Dedifferentiated amniotic fluid mesenchymal stem cell (primary cell): ENCODE data around the gene C1QL2.

Source experiments
- DNase-seq: peaks from one replicate; pipeline ENCODE4 v3.0.0-alpha.2; 2016; ENCODE audit errors: extremely low spot score

C1QL2 gene

GRCh38 chr2:119179202-119179601 is 20.7 kb upstream of the C1QL2 start:
- DNase-seq, result peak; percentile 16

DNA sequence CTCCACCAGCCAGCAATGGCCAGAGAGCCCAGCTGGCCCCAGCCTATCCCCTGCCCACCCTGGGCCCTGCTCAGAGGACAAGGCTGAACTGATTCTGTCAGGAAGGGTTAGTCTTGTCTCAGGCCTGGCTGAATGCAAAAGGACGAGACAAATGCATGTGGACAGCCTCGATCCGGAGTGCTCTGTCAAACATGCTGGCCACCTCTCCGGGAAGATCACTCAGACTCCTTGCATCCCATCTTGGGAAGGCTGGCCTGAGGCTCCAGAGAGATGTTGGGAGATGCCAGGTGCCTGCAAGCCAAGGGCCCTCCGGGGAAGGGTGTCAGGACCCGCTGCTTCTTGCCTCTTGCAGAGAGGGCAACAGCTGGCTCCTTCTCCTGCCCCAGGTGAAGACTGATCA is 20.2 kb upstream of the C1QL2 start:
- no peak for DNase-seq

GRCh38 chr2:119177838-119178190 is 19.3 kb upstream of the C1QL2 start:
- no peak for DNase-seq

- no peak for DNase-seq
These were observed 18.8 kb upstream of the C1QL2 start for GRCh38 chr2:119177171-119177837.

GRCh38 chr2:119175517-119175916 is 17.0 kb upstream of the C1QL2 start:
- DNase-seq, result no peak

DNA sequence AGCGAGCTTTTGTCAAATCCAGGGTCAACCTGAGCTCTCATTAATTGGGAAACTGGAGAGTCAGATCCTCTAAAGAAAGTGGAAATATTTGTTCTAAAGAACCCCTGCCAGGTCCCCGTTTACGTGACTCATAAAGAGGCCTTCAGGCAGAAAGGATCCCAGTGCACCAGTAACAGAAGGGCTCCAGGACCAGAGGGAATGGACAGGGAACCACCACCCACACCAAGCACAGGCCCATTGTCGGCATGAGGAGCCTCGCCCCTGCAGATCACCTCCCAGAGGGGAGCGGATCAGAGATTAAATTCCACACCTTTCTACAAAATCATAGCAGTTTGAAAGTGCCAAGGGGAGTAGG is 16.4 kb upstream of the C1QL2 start:
- no peak for DNase-seq

GRCh38 chr2:119174216-119174992 is 15.9 kb upstream of the C1QL2 start:
- no peak for DNase-seq

DNA sequence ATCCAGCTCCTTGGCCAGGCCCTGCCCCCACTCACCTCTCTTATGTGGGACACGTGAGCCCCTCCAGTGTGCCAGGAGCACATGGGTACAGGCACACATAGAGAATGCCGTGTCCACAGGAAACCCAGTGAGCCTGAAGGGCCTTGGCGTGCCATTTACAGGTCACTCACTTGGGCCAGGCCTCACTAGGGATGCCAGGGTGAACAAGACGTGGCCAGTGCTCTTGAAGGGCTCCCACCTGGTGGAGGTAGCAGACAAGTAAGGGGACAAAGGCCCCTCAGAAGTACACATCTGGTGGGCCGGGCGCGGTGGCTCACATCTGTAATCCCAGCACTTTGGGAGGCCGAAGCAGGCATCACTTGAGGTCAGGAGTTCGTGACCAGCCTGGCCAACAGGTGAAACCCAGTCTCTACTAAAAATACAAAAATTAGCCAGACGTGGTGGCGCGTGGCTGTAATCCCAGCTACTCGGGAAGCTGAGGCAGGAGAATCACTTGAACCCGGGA is 15.1 kb upstream of the C1QL2 start:
- DNase-seq, result no peak

DNA sequence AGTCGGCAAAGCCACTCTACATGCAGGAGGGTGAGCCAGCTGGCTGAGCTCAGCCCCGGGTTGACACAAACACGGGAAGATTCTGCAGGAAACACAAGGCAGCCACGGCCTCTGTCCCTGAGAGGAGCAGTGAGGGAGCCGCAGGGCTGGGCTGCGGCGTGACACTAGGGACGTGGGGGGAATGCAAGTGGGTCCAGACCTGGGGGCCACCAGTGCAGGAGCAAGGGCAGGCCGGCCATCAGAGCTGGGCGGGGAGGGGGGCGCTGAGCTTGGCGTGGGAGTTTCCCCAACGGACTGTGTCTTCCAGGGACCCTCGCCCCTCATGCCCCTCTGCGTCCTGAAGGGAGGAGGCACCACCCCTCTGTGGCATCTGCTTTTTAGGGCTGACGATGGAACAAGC is 12.0 kb upstream of the C1QL2 start:
- no peak for DNase-seq

DNA sequence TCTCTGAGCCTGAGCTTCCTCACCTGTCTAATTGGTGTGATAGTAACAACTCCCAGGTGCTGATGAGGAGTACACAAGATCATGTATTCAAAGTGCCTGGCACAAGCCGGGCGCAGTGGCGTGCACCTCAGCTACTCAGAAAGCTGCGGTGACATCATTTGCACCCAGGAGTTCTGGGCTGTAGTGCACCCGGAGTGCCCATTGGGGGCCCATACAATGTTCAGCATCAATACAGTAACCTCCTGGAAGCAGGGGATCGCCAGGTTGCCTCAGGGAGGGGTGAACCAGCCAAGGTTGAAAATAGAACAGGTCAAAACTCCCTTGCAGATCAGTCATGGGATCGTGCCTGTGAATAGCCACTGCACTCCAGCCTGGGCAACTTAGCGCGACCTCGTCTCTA is 11.2 kb upstream of the C1QL2 start:
- DNase-seq, result no peak

GRCh38 chr2:119160361-119160990 is 1.9 kb upstream of the C1QL2 start:
- no peak for DNase-seq

- DNase-seq, result no peak
These were observed 570 bp downstream of the C1QL2 start for GRCh38 chr2:119157850-119158511.

DNA sequence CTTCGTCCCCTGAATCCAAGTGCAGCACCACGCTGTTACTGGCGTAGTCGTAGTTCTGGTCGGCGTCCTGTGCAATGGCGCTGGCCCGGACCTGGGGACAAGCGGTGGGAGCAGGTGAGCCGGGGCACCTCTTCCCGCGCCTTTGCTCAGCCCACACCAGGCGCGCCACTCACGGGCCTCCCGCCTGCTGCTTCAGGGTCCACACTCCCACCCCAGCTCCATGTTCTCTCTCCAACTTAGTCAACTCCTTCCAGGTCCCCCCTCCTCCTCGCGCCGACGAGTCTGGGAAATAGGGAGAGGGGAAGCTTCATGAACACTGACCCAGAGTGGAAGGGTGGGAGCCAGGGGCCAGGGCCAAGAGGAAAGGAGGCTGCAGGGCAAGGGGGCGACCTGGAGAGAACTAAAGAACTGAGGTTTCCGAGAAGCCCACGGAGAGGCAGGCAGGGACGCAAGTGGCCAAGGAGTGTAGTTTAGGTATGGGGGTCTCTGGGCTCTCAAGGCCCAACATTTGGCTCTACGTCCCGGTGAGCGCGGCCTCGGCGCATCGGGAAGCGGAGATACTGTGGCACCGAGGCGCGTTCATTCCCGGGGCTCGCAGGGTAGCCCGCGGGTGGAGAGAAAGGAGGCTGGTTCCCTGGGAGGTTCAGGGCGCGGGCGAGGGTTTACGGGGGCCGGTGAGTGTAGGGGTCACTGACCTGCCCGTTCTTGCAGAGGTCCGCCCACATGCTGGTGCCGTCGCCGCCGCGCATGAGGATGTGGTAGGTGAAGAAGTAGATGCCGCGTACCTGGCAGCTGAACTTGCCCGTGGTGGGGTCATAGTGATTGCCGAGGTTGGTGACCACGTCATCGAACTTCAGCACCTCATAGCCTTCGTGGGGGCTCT is 1.4 kb downstream of the C1QL2 start:
- no peak for DNase-seq

DNA sequence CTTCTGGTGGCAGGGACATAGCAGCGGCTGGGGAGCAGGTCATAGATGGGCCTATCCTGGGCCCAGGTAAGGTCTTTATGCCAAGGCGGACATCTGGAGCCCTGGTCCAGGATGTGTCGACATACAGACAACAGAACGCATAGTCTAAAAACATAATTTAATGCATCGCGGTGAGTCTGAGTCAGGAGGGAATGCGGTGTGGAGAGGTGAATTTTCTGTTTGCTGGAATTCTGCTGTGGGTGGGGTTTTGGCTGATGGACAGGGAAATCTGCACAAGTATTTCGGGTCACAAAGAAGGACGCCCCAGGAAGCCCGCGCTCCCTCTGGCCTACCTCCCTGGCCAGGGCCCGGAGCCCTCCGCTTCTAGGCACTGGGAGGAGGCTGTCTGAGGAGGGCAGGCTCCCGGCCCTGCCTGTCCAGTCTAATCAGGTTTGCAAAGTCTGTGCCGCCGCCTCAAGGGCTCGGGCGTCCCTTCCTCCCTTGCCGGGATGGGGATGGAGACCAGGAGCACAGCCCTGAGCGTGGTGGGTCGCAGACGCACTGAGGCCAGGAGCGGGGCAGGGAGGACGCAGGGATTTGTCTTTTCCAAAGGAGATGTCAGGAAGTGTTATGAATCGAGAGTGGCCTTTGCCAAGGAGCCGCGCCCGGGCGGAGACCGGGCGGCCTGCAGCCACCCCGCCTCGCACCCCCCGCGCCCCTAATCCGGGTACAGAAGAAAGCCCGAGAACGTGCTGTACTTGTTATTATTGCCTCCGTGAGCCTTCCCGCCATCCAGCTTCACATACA is 2.3 kb downstream of the C1QL2 start:
- DNase-seq, result no peak

GRCh38 chr2:119155633-119156032 is 2.9 kb downstream of the C1QL2 start:
- DNase-seq, result no peak

GRCh38 chr2:119154076-119154475 is 4.5 kb downstream of the C1QL2 start:
- DNase-seq, result no peak

DNA sequence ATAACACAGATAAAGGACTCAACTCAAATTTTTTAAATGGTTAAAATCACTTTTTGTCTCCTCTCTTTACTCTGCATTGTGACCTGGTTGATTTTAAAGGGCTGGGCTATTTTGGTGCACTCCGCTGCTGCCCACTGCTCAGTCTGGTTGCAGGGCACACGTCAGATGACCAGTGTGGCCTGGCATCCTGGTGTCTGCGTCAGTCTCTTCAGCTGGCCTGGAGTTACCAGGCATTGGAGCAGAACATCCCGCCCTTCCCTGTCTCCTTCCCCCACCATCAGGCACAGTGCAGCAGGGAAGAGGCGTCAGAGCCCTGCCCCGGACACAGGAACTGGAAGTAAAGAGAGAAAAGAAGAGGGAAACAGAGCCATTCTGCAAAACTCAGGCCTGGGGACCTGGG is 8.9 kb downstream of the C1QL2 start:
- no peak for DNase-seq

DNA sequence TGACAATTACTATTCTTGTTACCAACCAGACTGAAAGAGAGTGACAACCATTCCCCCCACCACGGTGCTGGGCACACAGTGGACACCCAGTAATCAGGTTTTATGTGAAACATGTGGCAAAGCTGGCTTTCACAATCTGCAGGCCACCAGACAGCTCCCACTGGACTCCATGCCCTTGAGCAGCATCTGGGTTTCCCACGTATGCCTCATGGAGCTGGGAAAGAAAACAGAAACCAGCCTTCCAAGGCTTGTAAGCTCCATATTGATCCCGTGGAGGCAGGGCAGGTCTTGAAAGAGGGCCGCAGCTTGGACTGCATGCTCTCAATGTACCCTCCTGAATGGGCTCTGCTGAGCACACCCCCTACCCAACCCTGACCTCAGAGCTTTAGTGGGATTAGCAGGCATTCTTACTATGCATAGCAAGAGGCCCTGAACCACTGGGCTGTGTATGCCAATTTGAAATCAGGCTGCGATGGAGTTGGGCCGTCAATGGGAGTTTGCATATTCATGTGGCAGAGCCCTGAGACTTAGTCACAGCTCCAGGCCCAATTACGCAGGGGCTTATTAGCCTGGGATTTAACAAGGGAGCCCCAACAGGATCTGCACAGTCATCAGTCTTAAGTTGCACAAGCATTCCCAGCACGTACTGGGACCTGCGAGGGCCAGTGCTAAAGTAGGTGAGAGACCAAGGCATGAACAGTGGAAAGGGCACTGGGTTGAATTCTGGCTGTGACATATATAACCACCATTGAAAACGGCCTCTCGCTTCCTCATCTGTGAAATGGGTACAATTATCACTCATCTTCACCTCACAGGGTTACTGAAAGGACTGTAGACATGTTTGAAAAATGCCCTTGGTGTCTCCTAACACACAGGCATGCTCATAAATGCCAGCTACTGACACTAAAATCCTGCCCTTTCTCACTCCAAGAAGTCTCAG is 10.5 kb downstream of the C1QL2 start:
- no peak for DNase-seq

DNA sequence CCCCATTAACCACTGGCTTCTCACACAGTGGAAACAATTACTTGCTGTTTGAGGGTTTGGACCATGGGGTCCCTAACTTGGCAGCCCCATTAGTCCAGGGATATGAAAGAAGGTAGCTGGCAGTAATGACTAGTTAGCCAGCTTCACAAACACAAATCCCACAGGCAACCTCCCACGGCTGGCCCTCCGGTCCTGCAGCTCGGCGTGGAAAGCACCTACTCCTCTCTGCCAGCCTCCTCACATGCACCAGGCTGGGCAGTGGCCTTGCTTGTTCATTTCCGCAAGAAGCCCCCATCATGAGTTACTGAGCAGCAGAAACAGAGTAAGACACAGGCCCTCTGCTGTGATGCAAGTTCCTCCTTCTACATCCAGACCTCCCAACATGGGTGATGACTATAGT is 13.7 kb downstream of the C1QL2 start:
- no peak for DNase-seq

DNA sequence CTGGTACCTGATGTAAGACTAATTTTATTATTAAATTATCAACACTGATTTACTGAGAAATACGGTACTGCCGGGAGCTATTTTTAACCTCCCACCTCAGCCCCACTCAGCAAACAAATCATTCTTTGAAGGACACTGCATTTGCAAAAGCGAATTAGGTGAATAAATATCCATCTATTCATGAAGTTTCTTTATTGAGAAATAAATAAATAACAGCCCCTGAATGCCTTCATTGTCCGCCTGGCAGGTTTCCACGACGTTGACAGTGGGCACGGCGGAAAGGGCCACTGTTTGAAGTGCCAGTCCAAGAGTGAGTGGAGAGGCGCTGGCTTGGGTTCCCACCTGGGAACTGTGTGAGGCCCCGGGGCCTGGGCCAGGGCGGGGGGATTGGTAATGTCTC is 15.7 kb downstream of the C1QL2 start:
- no peak for DNase-seq
